C4-2B (cell line): Measurements from ENCODE around the gene RBM20.

Source experiments
- CTCF ChIP-seq: fragments of 450-650 bp; conservative IDR thresholded peaks from 2 replicates; pipeline ENCODE4 v1.5.1; 2017; ENCODE audit warnings: mild to moderate bottlenecking
- ZFX ChIP-seq: fragments of 450-650 bp; IDR thresholded peaks from 2 replicates; pipeline ENCODE4 v1.6.1; 2017

DNA sequence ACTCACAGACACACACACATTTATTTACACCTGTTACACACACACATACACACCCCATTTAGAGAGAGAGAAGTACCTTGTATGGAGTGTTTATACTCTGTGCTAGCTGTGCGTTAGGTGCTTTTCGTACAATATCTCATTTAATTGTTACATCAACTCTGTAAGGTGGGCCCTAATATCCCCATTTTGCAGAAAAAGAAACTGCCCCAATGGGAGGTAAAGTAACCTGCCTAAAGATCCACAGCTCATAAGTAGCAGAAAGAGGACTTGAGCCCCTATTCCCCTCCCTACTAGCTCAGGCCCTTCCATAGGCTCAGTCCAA, 23.8 kb upstream of the RBM20 start:
- TF ChIP-seq CTCF = no peak
- no peak for TF ChIP-seq ZFX
